Thoracic aorta (tissue), 2 donors: ENCODE measurements around the gene RNF187. TPM values are rescaled to one million over a fixed set of nuclear protein-coding genes. Genes with fewer than 3 reads are reported as not detected.

Experiments
- ATAC-seq: fragments of 150-250 bp; one replicate; pipeline ENCODE4 v1.8.0; 2017; ENCODE audit warnings: low read depth; ENCODE audit not compliant: insufficient number of reproducible peaks, low FRiP score
- DNase-seq: peaks from one replicate; pipeline ENCODE4 v3.0.0-alpha.2; 2020; ENCODE audit warnings: low spot score
- H3K27ac ChIP-seq, 2 donors: fragments of 200-600 bp; sonication (generic); 1 replicate in 1 of 2; 2 replicates in 1 of 2; pipeline ENCODE4 v1.5.1; 2016; ENCODE audit warnings: mild to moderate bottlenecking in 2 of 2, moderate library complexity in 2 of 2
- H3K27me3 ChIP-seq: fragments of 200-600 bp; sonication (generic); replicated peaks from 2 replicates; pipeline ENCODE4 v1.6.0; 2016; ENCODE audit warnings: mild to moderate bottlenecking; ENCODE audit not compliant: insufficient read depth
- H3K36me3 ChIP-seq: fragments of 200-600 bp; sonication (generic); one replicate; pipeline ENCODE4 v1.5.1; 2016
- H3K4me1 ChIP-seq, 2 donors: fragments of 200-600 bp; sonication (generic); 1 replicate in 1 of 2; 2 replicates in 1 of 2; pipeline versions ENCODE4 v1.5.1 to v1.6.0; 2016; ENCODE audit warnings: low read depth in 2 of 2, mild to moderate bottlenecking in 1 of 2; ENCODE audit not compliant: control insufficient read depth in 1 of 2
- H3K4me3 ChIP-seq: fragments of 200-600 bp; sonication (generic); 2 replicates; pipeline ENCODE4 v1.5.1; 2016; ENCODE audit warnings: mild to moderate bottlenecking
- H3K9me3 ChIP-seq: fragments of 200-600 bp; sonication (generic); 2 replicates; pipeline ENCODE4 v1.5.1; 2016
- total RNA-seq, 2 donors: library from RNA; depleted of rRNA; stranded (reverse); fragments of >200 nt; gene quantifications; one replicate each; pipeline versions ENCODE4 v1.1.0 to v1.2.3, GENCODE V29; 2016
- TF ChIP-seq, protein P1 (sequence below): fragments of 200-600 bp; sonication (generic); IDR thresholded peaks from one replicate; pipeline ENCODE4 v1.5.1; 2019; ENCODE audit warnings: antibody characterized with exemption

The RNF187 gene
- total RNA-seq, 2 donors from 2014 or later: 35.6 to 70.1 TPM

GRCh38 chr1:228471762-228472398 is 15.3 kb upstream of the RNF187 start:
- peaks cover 10% of the 10 kb centered on the region for H3K27me3 ChIP-seq
- H3K36me3 ChIP-seq: no peaks in the 10 kb centered on the region
- H3K27ac ChIP-seq: no peak overlapping the region
- TF ChIP-seq, protein P1, sequence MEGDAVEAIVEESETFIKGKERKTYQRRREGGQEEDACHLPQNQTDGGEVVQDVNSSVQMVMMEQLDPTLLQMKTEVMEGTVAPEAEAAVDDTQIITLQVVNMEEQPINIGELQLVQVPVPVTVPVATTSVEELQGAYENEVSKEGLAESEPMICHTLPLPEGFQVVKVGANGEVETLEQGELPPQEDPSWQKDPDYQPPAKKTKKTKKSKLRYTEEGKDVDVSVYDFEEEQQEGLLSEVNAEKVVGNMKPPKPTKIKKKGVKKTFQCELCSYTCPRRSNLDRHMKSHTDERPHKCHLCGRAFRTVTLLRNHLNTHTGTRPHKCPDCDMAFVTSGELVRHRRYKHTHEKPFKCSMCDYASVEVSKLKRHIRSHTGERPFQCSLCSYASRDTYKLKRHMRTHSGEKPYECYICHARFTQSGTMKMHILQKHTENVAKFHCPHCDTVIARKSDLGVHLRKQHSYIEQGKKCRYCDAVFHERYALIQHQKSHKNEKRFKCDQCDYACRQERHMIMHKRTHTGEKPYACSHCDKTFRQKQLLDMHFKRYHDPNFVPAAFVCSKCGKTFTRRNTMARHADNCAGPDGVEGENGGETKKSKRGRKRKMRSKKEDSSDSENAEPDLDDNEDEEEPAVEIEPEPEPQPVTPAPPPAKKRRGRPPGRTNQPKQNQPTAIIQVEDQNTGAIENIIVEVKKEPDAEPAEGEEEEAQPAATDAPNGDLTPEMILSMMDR: no peak
- DNase-seq: no peak
- no peaks in the 10 kb centered on the region for H3K4me1 ChIP-seq
- ATAC-seq: no peak
- no peaks in the 10 kb centered on the region for H3K9me3 ChIP-seq
- H3K4me3 ChIP-seq: no peak overlapping the region

DNA sequence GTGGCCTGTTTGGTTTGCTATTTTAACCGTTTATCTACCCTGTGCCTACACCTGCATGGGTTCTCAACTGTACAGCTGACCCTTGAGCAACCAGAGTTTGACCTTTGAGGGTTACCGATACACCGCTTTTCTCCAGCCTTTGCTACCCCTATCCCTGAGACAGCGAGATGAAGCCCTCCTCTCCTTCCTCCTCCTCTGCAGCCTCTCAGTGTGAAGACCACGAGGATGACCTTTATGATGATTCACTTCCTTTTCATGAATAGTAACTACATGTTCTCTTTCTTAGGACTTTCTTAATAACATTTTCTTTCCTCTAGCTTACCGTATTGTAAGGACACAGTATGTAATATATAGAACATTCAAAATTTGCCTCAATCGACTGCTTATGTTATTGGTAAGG is 14.5 kb upstream of the RNF187 start:
- DNase-seq: no peak
- no peak overlapping the region for H3K4me3 ChIP-seq
- ATAC-seq: no peak
- H3K36me3 ChIP-seq: no peaks in the 10 kb centered on the region
- H3K4me1 ChIP-seq: no peaks in the 10 kb centered on the region
- TF ChIP-seq, protein P1: no peak
- no peaks in the 10 kb centered on the region for H3K9me3 ChIP-seq
- no peak overlapping the region for H3K27ac ChIP-seq
- H3K27me3 ChIP-seq: peaks cover 10% of the 10 kb centered on the region

GRCh38 chr1:228474507-228474906 is 12.7 kb upstream of the RNF187 start:
- Histone ChIP-seq H3K9me3 (no peaks in the 10 kb centered on the region), H3K27ac (no peak overlapping the region), H3K27me3 (no peaks in the 10 kb centered on the region), H3K4me1 (no peaks in the 10 kb centered on the region), H3K4me3 (no peak overlapping the region), H3K36me3 (no peaks in the 10 kb centered on the region)
- ATAC-seq: no peak
- DNase-seq: no peak
- TF ChIP-seq, protein P1: no peak

DNA sequence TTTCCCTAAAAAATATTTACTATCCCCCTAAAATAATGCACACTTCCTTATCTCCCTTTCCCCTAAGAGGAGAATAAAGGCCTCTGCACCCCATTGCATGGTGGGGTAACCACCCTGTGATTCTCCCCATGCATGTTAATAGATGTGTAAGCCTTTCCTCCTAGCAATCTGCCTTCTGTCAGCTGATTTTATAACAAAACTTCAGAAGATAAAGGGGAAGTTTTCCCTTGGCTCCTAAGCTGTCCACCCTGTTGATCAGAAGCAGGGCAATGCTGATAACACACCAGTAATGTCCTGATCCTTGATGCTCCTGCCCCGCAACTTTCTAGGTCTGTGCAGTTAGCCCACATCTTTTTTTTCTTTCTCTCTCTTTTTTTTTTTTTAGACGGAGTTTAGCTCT is 11.4 kb upstream of the RNF187 start:
- ATAC-seq (no peak), DNase-seq (no peak)
- TF ChIP-seq, protein P1: no peak
- H3K4me3 ChIP-seq: no peak overlapping the region
- H3K27ac ChIP-seq: no peak overlapping the region
- no peaks in the 10 kb centered on the region for H3K9me3 ChIP-seq
- no peaks in the 10 kb centered on the region for H3K36me3 ChIP-seq
- H3K4me1 ChIP-seq: no peaks in the 10 kb centered on the region
- H3K27me3 ChIP-seq: no peaks in the 10 kb centered on the region

DNA sequence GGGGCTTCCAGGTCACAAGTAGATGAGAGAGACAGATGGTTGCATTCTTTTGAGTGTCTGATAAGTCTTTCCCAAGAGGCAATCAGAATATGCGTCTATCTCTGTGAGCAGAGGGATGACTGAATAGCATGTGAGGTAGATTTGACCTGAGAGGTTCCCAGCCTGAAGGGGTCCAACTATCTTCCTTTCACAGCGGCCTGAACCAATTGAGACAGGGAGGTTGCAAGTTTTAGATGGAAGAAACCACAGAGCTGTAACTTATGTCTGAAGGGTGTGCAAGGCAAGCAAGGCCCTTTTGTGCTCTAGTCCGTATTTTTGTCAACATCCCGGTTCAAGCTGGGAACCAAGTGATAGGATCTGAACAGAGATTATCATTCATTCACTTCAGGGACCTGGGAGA is 9.9 kb upstream of the RNF187 start:
- DNase-seq (no peak), ATAC-seq (no peak)
- H3K4me3 ChIP-seq: no peak overlapping the region
- no peaks in the 10 kb centered on the region for H3K9me3 ChIP-seq
- H3K27me3 ChIP-seq: no peaks in the 10 kb centered on the region
- H3K27ac ChIP-seq: no peak overlapping the region
- no peaks in the 10 kb centered on the region for H3K36me3 ChIP-seq
- TF ChIP-seq, protein P1: no peak
- H3K4me1 ChIP-seq: no peaks in the 10 kb centered on the region
